ENCODE measurements around the gene BORCS5. TPM values are rescaled to one million over a fixed set of nuclear protein-coding genes. Genes with fewer than 3 reads are reported as not detected.

The BORCS5 gene
- total RNA-seq, 2 donors from 2014 or later = 5.6 to 18.4 TPM

DNA sequence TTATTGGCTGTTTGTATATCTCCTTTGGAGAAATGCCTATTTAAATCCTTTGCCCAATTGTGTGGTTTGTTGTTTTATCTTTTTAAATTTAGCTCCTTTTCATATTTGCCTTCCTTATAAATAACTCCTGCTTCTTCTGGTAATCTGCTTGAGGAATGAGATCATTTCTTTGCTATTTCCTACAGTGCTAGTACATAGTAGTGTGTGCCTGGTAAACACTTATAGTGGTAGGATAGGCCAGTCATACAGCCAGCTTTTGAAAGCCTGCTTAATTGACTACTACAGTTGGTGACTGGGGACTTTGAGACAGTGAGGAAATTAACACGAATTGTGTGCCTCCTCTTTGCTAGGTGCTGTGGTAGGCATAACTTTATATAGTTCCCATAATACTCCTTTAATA is 68.7 kb downstream of the BORCS5 start:
- TF ChIP-seq POLR2A (IDR thresholded peaks at IDR 0.05) = no peak
- TF ChIP-seq, protein P1, sequence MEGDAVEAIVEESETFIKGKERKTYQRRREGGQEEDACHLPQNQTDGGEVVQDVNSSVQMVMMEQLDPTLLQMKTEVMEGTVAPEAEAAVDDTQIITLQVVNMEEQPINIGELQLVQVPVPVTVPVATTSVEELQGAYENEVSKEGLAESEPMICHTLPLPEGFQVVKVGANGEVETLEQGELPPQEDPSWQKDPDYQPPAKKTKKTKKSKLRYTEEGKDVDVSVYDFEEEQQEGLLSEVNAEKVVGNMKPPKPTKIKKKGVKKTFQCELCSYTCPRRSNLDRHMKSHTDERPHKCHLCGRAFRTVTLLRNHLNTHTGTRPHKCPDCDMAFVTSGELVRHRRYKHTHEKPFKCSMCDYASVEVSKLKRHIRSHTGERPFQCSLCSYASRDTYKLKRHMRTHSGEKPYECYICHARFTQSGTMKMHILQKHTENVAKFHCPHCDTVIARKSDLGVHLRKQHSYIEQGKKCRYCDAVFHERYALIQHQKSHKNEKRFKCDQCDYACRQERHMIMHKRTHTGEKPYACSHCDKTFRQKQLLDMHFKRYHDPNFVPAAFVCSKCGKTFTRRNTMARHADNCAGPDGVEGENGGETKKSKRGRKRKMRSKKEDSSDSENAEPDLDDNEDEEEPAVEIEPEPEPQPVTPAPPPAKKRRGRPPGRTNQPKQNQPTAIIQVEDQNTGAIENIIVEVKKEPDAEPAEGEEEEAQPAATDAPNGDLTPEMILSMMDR (IDR thresholded peaks at IDR 0.05) = no peak
- intact Hi-C loops (cut with DNase I) = no loop called here
- Histone ChIP-seq H3K36me3 (replicated peaks in 1 of 2; ENCODE audit: insufficient read depth in 1 of 2, low read depth in 2 of 2) (no peaks in the 10 kb centered on the region), H3K4me1 (peaks cover 10% of the 10 kb centered on the region), H3K9me3 (no peaks in the 10 kb centered on the region), H3K27ac (no peak overlapping the region), H3K27me3 (no peaks in the 10 kb centered on the region), H3K4me3 (no peak overlapping the region)
- WGBS, 2 donors = 63 to 66% methylated on average over 1 of the region's 1 CpG
- ATAC-seq (peak; percentile 73), DNase-seq (no peak)

DNA sequence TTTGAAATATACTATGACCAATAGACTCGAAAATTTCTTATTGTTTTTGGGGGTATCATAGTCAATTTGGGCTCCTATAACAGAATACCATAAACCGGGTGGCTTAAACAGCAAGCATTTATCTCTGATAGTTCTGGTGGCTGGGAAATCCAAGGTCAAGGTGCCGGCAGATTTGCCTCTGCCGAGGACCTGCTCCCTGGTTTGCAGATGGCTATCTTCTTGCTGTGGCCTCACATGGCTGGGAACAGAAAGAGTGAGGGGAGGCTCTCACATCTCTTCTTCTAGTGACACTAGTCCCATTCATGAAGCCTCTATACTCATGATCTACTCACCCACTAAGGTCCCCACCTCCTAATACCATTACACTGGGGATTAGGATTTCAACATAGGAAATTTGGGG is 70.7 kb downstream of the BORCS5 start:
- H3K36me3 ChIP-seq (replicated peaks in 1 of 2; ENCODE audit: insufficient read depth in 1 of 2, low read depth in 2 of 2) = no peaks in the 10 kb centered on the region
- intact Hi-C loops (cut with DNase I) = no loop called here
- WGBS, 2 donors = 63 to 65% methylated on average over 4 of the region's 4 CpGs
- peaks cover 22% of the 10 kb centered on the region for H3K4me1 ChIP-seq
- H3K4me3 ChIP-seq = no peak overlapping the region
- H3K27ac ChIP-seq = no peak overlapping the region
- no peak for DNase-seq
- no peak for TF ChIP-seq POLR2A (IDR thresholded peaks at IDR 0.05)
- TF ChIP-seq, protein P1 (IDR thresholded peaks at IDR 0.05) = no peak
- no peaks in the 10 kb centered on the region for H3K9me3 ChIP-seq
- ATAC-seq = no peak
- H3K27me3 ChIP-seq = no peaks in the 10 kb centered on the region

DNA sequence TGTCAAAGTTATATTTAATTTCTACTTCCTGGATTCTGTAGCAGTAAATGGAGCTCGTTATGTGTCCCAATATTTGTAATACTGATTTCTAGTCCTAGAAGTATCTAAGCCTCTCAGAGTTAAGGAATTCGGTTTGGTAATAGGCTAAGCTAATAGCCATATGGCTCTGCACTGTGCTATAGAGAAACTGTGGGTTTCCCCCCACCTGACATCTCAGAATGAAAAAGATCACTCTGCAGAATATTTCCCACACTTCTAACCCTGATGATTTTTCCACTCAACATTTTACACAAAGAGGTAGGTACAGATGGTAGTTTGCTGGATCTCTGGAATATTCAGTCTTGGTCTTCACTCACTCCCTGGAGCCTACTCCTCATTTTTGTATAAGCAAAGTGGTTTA is 71.2 kb downstream of the BORCS5 start:
- intact Hi-C loops (cut with DNase I) = no loop called here
- Histone ChIP-seq H3K9me3 (no peaks in the 10 kb centered on the region), H3K36me3 (replicated peaks in 1 of 2; ENCODE audit: insufficient read depth in 1 of 2, low read depth in 2 of 2) (no peaks in the 10 kb centered on the region), H3K27ac (no peak overlapping the region), H3K27me3 (no peaks in the 10 kb centered on the region), H3K4me3 (no peak overlapping the region), H3K4me1 (peaks cover 27% of the 10 kb centered on the region)
- 83 to 94% methylated on average over 2 of the region's 2 CpGs for WGBS, 2 donors
- ATAC-seq (no peak), DNase-seq (no peak)
- TF ChIP-seq POLR2A (IDR thresholded peaks at IDR 0.05) = no peak
- TF ChIP-seq, protein P1 (IDR thresholded peaks at IDR 0.05) = no peak

DNA sequence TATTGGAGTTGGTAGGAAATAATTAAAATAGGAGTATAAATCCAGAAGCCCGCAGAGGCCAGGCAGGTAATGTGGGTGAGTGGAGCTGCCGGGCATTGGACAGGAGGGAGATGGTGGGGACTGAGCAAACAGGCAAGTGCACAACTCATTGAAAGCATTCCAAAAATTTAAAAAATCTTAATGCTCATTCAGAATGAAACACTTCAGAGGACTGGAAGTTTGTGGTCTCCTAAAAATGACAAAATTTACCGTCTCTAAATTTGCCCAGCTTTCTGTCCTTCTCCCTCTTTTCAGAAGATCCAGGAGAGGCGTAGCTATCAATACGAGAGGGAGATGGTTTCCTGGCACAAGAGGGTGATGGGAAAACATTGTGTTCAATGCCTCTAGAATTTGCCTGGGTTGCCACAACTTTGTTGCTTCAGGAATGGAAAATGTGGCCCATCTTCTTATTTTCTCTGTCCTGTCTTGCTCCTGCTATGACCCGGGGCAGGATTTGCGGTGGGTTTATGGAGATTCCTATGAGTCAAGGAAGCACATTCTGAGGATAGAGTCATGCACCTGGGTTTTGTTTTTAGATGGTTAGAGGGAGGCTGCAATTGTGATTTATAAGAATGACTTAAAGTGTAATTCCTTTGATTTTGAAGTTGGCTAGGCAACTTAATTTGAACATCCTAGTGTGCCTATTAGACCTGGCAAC is 72.2 kb downstream of the BORCS5 start:
- TF ChIP-seq POLR2A (IDR thresholded peaks at IDR 0.05) = no peak
- TF ChIP-seq, protein P1 (IDR thresholded peaks at IDR 0.05) = no peak
- peaks cover 32% of the 10 kb centered on the region for H3K4me1 ChIP-seq
- intact Hi-C loops (cut with DNase I) = no loop called here
- no peak overlapping the region for H3K4me3 ChIP-seq
- H3K27me3 ChIP-seq = no peaks in the 10 kb centered on the region
- no peak for ATAC-seq
- H3K9me3 ChIP-seq = no peaks in the 10 kb centered on the region
- WGBS, 2 donors = 69 to 87% methylated on average over 7 of the region's 7 CpGs
- no peak overlapping the region for H3K27ac ChIP-seq
- no peaks in the 10 kb centered on the region for H3K36me3 ChIP-seq (replicated peaks in 1 of 2; ENCODE audit: insufficient read depth in 1 of 2, low read depth in 2 of 2)
- DNase-seq = no peak

DNA sequence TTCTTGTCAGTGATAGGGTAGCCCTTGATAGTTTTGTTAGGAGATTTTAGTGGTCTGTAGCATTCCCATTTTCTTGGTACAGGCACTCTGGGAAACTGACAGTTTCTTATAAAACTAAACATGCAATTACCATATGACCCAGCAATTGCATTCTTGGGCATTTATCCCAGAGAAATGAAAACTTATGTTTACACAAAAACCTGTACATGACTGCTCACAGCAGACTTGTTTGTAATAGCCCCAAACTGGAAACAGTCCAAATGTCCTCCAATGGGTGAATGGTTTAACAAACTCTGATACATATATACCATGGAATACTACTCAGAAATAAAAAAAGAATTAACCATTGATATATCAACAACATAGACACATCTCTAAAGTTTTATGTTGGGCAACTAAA is 75.5 kb downstream of the BORCS5 start:
- Histone ChIP-seq H3K4me3 (no peak overlapping the region), H3K27me3 (no peaks in the 10 kb centered on the region), H3K36me3 (replicated peaks in 1 of 2; ENCODE audit: insufficient read depth in 1 of 2, low read depth in 2 of 2) (no peaks in the 10 kb centered on the region), H3K27ac (peak overlapping the region in 3 of 4 donors; percentile 39 to 72 (median 58)), H3K9me3 (no peaks in the 10 kb centered on the region), H3K4me1 (peaks cover 22% of the 10 kb centered on the region)
- intact Hi-C loops (cut with DNase I) = no loop called here
- TF ChIP-seq, protein P1 (IDR thresholded peaks at IDR 0.05) = no peak
- no peak for TF ChIP-seq POLR2A (IDR thresholded peaks at IDR 0.05)
- ATAC-seq = peak; percentile 83
- peak in 2 of 4 donors; percentile 57 to 69 for DNase-seq

All from body of pancreas (tissue), 4 donors.